ENCODE data around the gene ZNF831. TPM values are rescaled to one million over a fixed set of nuclear protein-coding genes. Genes with fewer than 3 reads are reported as not detected.

The ZNF831 gene
- total RNA-seq, 1 donor from 2014 or later, result 0.28 TPM

DNA sequence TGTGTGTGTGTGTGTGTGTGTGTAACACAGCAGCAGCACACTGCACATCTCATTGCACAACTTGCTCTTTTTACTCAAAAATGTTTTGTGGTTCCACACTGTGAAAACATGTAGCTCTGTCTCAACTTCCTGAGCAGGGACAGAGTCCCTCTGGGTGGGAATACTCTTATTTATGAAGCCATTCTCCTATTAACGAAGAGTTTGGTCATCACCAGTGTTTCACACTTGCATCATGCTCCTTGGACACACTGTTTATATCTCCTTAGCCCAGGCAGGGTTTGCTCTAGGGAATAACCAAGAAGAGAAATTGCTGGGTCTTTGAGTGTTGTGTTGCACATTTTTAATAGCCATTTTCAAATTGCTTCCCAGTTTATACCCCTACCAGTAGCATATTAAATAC is 53.6 kb downstream of the ZNF831 start:
- no peak for ATAC-seq

DNA sequence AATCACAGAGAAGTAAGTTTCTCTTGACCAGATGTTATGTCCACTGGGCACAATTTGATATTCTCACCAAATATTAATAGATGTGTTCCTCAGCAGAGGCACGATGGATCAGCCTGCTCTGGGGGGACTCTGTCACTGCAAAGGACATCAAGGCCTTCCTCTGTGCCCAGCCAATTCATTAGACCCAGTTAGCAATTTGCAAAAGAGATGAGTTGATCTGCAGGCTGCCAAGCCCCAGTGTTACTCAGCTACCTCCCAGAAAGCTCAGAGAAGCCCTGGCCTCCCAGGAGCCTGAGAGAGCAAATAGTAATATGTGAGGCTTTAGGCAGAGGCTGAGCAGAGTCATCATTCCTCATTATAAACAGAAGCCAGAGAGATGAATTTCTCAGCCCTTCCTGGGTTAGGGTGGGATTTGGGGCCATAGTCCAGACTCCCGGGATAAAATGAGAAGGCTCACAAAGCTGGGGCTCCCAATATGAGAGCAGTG is 54.2 kb downstream of the ZNF831 start:
- no peak for ATAC-seq

DNA sequence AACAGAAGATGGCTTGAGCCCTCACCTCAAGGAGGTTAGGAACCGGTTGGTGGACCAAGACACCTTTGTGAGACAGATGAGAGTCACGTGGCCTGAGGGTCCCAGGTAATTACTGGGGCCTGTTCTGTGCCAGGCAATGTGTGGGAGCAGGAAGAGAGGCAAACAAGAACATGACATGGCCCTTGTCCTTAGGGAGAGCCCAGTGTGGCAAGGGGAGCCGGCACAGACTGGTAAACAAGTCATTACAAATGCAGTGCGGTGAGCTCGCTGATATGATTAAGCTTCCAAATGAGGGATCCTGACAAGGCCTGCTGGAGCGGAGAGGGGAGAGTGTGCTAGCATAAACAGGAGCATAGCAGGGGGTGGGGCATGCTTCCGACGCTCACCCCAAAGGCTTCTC is 55.6 kb downstream of the ZNF831 start:
- ATAC-seq, result no peak

DNA sequence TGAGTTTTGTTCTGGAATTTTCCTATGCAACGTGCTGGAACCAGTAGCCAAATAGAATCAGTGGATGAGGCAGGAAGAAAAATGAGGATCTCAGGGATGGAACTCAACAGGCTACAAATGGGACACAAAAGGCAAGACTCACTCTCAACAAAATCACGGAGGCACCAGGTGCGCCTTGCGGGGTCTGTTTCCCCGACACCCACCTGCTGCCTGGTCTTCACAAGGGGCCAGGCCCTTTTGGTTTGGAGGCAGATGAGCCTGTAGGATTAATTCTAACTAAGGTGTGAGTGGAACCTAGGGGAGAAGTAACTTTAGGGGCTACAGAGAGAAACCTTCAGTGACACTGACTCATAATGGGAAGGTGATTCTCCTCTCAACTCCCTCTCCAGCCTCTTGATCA is 56.5 kb downstream of the ZNF831 start:
- ATAC-seq, result no peak

DNA sequence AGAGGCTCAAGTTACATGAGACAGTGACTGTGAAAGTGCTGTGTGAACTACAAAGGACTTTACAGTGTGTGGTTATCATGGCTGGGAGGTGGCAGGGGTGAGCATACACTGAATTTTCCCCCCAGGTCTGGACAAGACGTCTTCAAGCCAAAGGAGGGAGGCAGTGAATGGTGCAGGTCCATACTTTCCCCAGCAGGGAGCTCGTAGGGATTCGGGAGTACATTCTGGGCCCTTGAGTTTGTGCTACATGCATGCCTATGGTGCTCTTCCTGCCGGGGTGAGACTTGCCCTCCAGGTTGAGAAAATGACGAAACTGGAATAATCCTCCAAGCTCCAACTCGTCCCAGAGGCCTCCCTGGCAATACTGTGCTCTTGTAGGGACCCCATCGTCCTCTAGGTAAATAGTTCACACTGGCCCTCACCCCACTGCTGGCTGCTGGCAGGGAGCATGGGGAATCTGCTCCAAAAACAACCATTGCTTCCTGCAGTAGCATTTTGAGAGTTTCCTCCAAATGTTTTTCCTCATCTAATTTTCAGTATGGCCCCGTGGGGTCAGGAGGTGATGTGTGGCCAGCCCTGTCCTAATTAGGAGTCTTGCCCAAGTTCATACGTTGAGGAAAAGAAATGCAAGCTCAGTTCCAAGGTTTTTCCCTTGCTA is 57.6 kb downstream of the ZNF831 start:
- no peak for ATAC-seq

DNA sequence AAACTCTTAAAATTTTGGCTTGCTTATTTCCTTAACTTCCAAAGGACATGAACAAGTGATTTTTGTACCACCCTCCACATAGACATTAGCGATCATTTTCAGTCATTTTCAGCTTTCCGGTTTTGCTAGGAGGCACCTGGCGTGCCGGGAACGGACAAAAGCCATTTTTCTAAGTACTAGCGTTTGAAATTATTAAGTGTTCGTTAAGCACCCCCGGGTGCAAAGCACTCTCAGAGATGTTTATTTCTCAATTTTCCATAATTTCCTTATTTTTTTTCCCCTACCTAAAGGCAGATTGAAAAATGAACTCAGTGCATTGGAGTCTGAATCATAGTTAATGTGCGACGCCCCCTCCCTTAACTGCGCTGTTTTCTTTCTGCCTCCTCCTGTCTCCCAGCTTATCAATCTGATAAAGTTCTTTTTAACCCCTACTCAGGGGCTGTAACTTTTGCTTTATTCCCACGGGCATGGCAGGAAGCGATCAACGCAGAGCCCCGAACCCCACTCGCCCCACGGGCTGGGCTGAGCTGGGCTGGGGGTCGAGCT is 58.2 kb downstream of the ZNF831 start:
- ATAC-seq, result no peak

DNA sequence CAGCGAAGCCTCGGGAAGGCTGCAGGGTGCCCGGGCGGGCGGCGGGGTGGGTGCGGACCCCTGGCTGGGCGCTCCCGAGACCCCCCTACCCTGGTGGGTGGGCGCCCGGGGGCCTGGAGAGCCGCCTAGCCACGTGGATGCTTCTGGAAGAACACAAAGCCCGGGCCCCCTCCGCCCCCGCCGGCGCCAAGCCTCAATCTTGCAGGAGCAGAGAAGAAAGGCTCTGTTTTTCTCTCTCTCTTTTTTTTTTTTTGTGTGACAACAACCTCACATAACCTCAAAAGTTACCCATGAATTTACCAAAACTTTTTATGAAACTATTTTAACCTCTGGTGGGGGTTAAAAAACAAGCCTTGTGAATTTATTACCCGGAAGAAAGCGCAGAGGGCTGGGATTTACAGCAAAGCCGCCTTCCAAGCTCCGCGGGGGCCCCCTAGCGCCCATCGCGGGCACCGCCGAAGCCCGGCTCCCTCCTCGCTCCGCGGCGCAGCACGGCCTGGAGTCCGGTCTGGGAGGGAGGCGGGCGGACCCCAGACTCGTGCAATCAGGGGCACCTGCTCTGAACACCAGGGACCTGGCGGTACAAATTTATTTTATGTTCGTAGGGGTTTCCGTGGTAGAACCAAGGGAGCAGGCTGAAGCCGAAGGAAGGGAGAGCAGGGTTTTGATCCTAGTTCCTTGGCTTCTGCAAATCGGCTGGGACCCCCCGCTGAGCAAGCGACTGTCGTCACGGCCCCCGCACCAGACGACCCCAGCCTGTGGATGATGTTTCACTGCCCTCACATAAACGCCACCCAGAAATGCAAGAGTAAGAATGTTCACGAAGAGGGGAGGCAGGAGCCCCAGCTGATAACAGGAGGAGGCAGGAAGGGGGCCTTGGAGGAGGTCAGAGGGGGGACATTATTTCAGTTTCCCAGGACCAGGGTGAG is 58.9 kb downstream of the ZNF831 start:
- peak; percentile 84 for ATAC-seq

DNA sequence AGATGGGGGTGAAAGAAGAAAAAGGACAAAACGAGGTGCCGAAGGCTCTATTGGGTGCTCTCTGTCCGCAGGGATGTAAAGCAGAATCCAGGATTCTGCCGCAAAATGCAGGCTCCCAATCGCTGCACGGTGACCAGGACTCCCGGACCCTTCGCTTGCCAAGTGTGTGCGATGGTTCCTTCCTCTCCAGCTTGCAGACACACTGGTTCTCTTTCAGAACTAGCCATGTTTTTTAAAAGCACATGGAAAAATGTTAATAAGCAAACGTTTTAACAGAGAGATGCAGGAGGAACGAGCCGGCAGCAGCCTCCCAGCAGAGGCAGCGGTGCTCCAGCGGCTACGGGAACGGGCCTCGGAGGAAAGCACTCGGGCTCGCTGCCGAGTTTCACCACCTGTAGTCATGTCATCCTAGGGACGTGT is 59.6 kb downstream of the ZNF831 start:
- no peak for ATAC-seq

DNA sequence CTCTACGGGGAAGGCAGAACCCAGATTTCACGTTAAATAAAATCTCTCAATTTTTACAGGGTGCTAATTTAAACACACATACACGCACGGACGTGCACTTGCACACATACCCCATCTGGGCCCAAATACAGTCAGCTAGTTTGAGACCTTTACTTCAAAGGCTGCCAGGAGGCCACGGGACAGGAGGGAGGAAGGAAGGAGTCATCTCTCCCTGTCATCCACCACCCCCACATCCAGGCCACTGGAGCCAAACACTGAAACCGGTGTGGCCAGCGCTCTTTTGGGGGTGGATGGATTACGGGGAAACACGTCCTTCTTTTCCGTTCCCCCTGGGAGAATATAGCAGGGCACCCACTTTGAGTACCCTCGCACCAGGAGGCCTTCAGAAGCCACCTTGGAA is 60.1 kb downstream of the ZNF831 start:
- no peak for ATAC-seq

DNA sequence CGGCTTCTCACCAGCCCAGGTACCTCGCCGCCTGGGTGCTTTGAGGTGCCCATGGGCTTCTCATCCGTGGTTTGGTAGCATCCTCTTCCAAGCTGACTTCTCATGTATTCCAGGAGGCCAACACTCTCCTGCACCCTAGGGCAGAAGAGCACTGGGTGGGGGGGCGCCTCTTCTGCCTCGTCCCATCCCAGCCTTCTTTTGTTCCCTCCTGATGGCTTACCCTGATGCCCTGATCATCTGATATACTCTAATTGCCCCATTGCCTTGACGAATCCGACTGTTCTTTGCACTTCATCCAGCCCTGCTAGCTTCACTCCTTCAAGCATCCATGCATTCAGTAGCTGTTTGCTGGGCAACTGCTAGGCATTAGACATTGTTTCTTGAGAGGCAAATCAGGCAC is 60.6 kb downstream of the ZNF831 start:
- ATAC-seq, result no peak

DNA sequence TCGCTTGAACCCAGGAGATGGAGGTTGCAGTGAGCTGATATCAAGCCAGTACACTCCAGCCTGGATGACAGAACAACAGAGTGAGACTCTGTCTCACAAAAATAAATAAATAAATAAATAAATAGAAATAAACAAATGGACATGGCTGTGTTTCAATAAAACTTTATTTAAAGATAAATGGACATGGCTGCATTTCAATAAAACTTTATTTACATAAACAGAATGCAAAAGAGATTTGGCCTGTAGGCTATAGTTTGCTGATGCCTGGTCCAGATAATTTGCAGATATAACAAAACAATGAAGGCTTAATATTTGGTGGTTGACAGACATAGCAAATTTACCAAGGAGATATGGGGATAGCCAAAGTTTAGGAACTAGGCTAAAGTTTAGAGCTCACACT is 66.8 kb downstream of the ZNF831 start:
- no peak for ATAC-seq

DNA sequence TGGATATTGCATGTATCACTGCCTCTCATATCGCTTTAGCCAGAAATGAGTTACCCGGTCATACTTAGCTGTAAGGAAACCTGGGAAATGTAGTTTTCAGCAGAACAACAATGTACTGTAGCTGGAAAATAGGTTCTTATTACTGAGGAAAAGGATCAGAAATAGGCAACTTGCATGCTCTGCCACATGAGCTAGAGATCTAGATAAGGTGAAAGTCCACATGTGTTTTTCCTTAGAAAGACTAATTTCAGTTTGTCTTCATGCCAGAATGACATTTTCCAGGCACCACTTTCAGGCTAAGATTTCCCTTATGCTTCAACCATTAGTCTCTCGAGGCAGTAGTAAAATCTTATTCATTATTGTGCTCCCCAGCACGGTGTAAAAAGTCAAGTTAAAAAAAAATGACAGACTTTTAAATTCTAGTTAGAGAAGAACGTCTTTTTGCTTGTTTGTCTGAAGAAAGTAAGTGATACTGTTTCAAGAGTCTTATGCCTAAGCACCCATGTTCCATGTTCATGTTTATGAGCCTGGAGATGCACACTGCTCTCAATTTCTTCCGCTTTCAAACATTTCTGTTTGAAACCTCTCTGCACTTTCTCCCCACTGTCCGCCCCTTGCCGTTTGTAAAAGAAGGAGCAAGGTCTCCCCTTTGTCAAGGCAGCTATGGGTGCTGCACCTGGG is 67.6 kb downstream of the ZNF831 start:
- ATAC-seq, result no peak

DNA sequence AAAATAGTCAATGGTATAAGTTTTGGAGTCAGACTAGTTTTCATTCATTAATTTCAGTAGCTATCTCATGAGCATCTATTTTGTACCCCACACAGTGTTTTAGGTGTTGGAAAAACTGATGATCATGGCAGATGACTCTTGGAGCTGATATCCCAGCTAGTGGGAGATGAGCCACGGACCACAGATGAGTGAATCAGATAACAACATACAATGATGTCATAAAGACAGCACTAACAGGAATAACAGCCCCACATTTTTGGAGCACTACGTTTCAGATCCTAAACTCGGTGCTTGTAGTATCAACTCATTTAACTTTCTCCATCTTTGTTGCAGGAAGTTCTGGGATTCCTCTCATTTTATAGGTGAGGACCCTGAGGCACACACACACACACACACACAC is 69.0 kb downstream of the ZNF831 start:
- no peak for ATAC-seq

DNA sequence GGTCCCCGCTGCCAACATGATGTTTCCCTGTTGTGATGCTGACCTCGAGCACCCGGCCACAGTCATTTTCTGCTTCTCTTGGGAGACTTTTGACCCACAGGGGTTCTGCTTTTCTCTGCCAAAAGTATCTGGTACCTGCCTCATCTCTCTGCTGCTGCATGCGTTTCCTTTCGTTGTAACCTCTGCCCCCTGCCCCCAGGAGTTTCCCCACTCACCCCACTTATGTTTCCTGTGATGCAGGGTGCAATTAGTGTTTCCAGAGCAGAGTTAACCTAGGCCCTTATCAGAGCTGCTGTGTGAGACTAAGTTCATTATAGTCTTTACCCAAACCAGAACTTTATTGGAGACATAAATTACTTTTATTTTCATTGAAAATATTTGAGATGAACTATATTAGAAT is 71.6 kb downstream of the ZNF831 start:
- ATAC-seq, result no peak

DNA sequence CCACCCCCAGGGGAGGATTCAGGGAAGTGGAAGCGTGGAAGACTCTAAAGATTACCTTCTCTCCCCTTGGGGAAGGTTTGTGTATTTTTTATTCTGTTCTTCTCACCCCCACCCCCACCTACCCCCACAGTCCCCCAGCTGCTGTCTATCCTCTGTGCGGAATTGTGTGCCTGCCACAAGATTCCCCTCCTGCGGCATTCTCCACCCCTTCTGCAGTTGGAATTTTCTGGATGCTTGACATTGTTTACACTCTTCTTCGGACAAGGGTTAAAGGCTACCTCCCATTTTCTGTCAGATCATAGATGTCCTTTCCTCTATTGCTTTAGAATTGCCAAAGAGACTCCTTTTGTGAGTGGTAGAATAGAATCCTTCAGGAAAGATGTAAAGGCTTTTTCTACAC is 76.4 kb downstream of the ZNF831 start:
- no peak for ATAC-seq

DNA sequence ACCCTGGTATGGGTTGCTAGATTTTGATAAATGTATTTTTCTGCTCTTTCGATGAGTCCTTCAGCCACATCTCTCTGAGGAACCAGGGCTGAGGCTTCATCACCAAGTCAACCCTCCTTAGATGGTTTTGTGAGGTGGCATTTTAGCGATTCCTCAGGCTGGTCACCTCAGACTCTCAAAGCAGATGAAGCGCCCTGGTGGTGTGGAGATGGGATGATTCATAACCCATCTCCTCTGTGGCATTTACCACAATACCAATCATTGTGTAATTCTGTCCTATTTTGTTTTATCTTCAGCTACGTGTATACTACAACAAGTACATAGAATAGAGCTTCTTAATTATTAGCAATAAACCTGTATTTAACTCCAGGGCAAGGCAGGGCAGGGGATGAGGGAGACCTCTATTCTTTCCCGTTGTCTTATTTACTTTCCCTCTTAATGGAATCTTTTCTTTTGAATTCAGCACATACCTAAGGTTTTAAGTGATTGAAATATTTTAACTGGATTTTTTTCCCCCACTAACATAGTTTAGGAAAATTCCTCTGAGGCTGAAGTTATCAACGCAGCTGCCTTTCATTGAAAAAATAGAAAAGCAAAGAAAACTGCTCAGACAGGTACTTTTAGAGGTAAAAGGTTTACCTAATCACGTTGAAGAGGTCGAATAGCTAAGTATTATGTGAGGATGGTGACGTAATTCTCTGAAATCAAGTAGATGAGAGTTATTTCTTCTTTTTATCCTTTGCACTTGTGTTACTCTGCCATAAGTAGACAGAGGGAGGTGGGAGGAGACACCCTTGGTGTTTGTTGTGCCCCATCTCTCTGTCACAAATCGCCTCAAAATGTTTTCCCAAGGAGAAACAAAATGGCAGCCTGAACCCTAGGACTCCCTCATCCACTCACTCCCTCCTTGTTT is 79.3 kb downstream of the ZNF831 start:
- ATAC-seq, result no peak

DNA sequence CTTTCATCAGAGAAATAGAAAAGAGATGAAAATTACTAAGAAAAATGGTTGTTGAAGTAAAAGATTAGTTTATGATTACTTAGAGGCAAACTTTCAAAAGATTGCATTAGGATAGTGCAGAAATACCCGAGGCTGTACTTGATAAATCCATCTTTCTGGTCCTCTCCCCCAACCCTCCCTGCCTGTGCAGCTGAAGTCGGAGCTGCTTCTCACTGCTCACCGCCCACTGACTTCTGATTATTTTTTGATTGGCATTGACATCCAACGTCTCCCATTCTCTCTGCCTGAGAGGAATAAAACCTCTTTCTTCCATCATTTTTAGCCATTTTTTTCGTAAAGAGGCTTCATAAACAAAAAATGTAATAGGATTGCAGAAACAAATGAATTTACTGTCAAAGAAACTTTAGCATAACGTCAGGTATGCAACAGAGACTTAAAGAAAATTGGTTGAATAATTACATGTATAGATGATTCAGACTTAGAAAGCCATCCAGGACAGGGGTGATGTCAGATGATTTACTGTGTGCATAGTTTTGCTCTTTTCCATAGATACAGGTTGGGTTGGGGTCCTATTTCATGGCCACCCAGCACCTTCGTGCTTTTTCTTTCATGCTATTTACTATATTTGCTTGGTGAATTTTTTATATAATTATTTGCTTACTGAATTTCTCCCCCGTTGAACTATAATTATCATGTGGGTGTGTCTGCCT is 83.2 kb downstream of the ZNF831 start:
- ATAC-seq, result no peak

DNA sequence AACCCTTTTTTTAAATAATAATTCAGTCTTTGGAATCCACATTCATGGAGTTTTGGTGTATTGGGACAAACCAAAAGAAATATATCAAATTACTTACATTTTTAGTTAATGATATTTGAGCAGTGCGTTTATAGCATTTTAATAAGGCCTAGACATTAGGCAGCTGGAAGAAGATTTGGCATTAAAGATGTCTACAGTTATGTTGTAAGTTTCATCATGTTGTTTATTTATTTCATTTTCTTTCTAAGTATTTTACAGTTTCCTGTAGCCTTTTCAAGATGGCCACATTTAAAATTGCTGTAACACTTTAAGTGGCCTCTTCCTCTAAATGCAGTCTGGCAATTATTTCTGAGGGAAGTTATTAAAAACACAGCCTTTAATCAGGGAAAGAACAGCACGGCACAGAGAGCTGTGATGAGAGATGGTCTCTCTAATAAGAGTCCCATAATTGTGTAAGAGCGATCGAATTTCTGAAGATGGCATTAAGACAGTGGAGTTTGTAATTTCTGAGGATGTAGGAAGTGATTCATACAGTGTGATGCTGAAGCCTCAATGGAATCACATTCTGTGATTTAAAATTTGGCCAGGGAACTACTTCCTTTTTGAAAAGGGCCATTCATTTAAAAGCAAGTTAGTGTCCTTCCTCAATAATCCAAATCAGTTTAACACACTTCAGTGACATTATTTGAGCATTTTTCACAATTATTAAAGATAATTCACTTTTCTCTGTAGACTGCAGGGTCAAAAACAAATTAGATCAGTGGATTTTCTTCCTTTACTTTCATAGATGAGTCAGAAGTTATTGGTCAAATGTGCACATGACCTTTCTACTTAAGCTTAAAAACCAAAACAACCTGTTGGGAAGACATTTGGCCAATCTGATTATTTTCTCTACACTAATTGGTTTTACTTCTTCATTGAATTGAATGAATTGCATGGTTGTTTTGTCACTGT is 84.4 kb downstream of the ZNF831 start:
- no peak for ATAC-seq

DNA sequence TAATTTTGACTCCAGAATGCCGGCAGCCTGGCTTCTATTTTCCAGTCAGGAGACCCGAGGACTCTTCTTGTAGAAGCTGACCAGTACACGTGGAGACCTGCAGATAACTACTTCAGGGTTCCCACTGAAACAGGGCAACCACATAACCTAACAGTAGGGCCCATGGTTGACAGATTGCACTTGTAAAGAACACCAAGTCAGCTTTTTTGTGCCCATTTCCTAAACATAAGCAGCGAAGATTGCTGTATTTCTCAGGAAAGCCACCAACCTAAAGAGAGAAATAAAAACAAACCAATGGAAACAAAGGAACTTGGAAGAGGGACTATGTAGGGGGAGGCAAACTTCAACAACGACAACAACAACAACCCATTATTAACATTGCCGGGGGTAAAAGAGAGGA is 86.7 kb downstream of the ZNF831 start:
- ATAC-seq, result no peak

DNA sequence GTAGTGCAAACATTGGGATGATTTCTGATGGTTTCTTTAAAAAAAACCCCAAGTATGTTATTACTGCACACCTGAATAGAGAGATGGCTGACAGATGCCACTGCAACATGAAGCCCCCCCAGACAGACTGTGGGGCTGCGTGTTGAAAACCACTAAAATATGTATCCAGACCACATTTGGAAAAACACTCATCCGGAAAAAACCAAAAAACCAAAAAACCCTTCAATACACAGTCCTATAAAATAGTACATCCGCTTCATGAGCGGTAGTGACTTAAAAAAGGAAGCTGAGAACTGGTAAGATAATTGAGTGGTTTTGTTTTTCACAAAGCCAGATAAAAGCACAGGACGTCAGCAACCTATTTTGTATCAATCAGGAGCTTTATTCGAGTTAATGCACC is 89.7 kb downstream of the ZNF831 start:
- no peak for ATAC-seq
